Activated T-cell treated with anti-CD3 and anti-CD28 coated beads, Interleukin-2, amount 50 U/mL, for 24 hours (primary cell): ENCODE results near the gene SPOCD1.

Experiments used
- DNase-seq: peaks from one replicate; pipeline ENCODE4 v3.0.0-alpha.2; 2020
- H3K27ac Mint-ChIP-seq: 2 replicates; pipeline ENCODE4 v1.8.0; 2020; ENCODE audit warnings: mild to moderate bottlenecking, mixed read lengths
- H3K27me3 Mint-ChIP-seq: 2 replicates; pipeline ENCODE4 v1.8.0; 2020; ENCODE audit warnings: mixed read lengths
- H3K36me3 Mint-ChIP-seq: 2 replicates; pipeline ENCODE4 v1.8.0; 2020; ENCODE audit warnings: low read depth, mixed read lengths
- H3K4me1 Mint-ChIP-seq: 2 replicates; pipeline ENCODE4 v1.8.0; 2020; ENCODE audit warnings: low read depth, mixed read lengths
- H3K4me3 Mint-ChIP-seq: 2 replicates; pipeline ENCODE4 v1.8.0; 2020; ENCODE audit warnings: mild to moderate bottlenecking, moderate library complexity, mixed read lengths
- H3K9me3 Mint-ChIP-seq: 2 replicates; pipeline ENCODE4 v1.8.0; 2020; ENCODE audit warnings: mixed read lengths

The SPOCD1 gene

GRCh38 chr1:31758823-31759222, 57.0 kb downstream of the SPOCD1 start:
- H3K9me3 Mint-ChIP-seq, result no peaks in the 10 kb centered on the region
- peaks cover 32% of the 10 kb centered on the region for H3K27me3 Mint-ChIP-seq
- H3K27ac Mint-ChIP-seq, result no peak overlapping the region
- peaks cover 27% of the 10 kb centered on the region for H3K4me1 Mint-ChIP-seq
- no peak for DNase-seq
- H3K36me3 Mint-ChIP-seq, result no peaks in the 10 kb centered on the region
- no peak overlapping the region for H3K4me3 Mint-ChIP-seq

DNA sequence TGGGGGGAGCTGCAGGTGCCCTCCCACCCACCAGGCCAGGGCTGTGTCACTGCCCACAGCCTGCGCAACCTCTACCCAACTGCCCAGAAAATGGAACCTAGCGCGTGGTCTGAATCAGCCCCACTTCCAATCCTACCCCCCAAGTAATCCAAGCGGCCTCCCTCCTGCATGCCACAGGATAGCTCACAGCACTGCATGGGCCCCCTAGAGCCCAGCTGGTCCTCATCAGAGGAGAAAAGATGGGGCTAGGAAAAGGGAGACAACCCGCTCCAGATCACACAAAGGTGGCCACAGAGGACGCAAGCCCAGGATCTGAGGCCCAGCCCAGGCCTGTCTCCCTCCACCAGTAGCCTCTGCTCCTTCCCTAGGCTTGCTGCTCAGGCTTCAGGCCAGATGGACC, 57.8 kb downstream of the SPOCD1 start:
- no peak for DNase-seq
- H3K36me3 Mint-ChIP-seq, result no peaks in the 10 kb centered on the region
- H3K4me3 Mint-ChIP-seq, result no peak overlapping the region
- peaks cover 22% of the 10 kb centered on the region for H3K4me1 Mint-ChIP-seq
- peaks cover 26% of the 10 kb centered on the region for H3K27me3 Mint-ChIP-seq
- no peak overlapping the region for H3K27ac Mint-ChIP-seq
- no peaks in the 10 kb centered on the region for H3K9me3 Mint-ChIP-seq

DNA sequence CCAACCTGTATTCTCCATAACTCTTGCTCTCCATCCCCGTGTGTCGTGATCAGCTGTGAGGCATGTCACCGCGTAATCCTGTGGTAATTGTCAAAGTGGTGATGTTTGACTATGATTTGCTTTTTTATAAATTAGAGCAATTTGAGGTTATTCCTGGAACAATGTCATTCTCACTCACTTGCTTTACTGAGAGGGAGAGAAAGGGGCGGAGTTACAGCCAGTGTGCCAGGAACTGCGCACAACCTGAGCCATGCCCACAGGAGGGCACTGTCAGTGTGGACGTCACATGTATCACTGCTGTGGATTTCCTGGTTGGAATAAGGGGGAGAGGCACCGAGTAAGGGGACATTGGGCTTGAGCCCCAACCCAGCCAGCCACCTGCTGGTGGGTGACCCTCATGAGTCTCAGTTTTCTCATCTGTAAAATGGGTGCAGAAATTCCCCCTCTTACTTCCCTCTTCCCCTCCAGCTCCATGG, 58.6 kb downstream of the SPOCD1 start:
- Mint-ChIP-seq H3K4me3 (no peak overlapping the region), H3K27ac (no peak overlapping the region), H3K36me3 (no peaks in the 10 kb centered on the region), H3K4me1 (peaks cover 20% of the 10 kb centered on the region), H3K9me3 (no peaks in the 10 kb centered on the region), H3K27me3 (peaks cover 20% of the 10 kb centered on the region)
- no peak for DNase-seq

DNA sequence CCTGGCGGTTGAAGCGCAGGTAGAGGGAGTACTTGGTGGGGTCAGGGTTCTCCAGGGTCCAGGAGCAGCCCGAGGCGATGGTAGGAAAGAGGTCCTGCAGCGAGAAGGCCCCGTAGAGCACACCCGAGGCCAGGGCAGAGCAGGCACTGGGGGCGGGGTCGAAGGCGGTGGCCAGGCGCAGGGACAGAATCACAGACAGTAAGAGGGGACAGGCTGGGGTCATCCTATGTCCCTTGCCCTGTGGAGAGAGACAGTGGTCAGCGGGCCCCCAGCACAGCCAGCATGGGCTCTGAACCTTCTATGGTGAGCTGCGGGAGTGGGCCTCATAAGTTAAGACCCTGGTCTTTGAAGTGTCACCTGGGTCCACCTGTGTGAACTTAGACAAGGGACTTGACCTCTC, 59.2 kb downstream of the SPOCD1 start:
- H3K9me3 Mint-ChIP-seq, result no peaks in the 10 kb centered on the region
- peaks cover 13% of the 10 kb centered on the region for H3K27me3 Mint-ChIP-seq
- H3K4me1 Mint-ChIP-seq, result peaks cover 20% of the 10 kb centered on the region
- H3K4me3 Mint-ChIP-seq, result no peak overlapping the region
- H3K36me3 Mint-ChIP-seq, result no peaks in the 10 kb centered on the region
- no peak for DNase-seq
- no peak overlapping the region for H3K27ac Mint-ChIP-seq

- H3K27ac Mint-ChIP-seq, result no peak overlapping the region
- no peak overlapping the region for H3K4me3 Mint-ChIP-seq
- no peaks in the 10 kb centered on the region for H3K9me3 Mint-ChIP-seq
Observed at GRCh38 chr1:31755850-31756492, 59.9 kb downstream of the SPOCD1 start.

DNA sequence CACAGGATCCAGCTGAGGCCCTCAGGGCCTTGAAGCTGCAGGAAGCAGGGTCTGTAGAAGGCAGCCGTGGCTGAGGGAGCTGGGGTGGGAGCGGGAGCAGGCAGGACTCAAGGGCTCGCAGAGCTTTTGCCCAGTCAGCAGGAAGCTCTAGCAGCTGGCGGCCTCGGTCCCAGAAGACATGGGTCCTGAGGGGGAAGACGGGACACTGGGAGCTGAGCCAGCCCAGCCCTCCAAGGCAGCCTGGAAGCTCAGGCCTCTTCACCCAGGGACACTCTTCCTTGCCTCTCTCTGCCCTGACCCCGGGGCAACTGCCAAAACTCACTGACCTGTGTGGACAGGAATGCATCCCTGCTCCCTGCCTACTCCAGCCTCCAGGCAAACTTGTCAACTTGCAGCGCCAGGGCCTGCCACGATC, 60.6 kb downstream of the SPOCD1 start:
- H3K27me3 Mint-ChIP-seq, result peaks cover 10% of the 10 kb centered on the region
- peaks cover 23% of the 10 kb centered on the region for H3K4me1 Mint-ChIP-seq
- H3K36me3 Mint-ChIP-seq, result no peaks in the 10 kb centered on the region
- H3K4me3 Mint-ChIP-seq, result no peak overlapping the region
- no peak overlapping the region for H3K27ac Mint-ChIP-seq
- H3K9me3 Mint-ChIP-seq, result no peaks in the 10 kb centered on the region
- DNase-seq, result no peak

More at GRCh38 chr1:31755850-31756492, 59.9 kb downstream of the SPOCD1 start:
- H3K36me3 Mint-ChIP-seq, result no peaks in the 10 kb centered on the region
- peaks cover 10% of the 10 kb centered on the region for H3K27me3 Mint-ChIP-seq
- DNase-seq, result no peak
- peaks cover 19% of the 10 kb centered on the region for H3K4me1 Mint-ChIP-seq

DNA sequence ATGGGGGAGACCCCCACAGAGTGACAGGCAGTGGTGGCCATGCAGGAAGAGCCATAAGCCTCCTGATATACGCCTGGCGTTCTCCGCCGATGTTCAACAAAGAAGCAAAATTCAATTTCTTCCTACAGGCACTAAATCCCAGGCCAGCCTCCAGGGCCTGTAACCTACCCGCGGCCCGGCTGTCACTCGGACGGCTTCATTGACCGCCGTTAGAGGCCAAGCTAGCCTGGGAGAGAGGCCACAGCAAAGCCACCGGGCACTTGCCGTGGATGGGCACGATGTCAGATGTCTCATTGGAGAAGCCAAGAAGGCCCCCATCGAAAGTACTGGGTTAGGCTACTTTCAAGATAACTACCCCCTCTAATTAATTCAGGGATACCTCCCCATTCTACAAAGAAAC, 61.4 kb downstream of the SPOCD1 start:
- DNase-seq, result no peak
- peaks cover 20% of the 10 kb centered on the region for H3K4me1 Mint-ChIP-seq

DNA sequence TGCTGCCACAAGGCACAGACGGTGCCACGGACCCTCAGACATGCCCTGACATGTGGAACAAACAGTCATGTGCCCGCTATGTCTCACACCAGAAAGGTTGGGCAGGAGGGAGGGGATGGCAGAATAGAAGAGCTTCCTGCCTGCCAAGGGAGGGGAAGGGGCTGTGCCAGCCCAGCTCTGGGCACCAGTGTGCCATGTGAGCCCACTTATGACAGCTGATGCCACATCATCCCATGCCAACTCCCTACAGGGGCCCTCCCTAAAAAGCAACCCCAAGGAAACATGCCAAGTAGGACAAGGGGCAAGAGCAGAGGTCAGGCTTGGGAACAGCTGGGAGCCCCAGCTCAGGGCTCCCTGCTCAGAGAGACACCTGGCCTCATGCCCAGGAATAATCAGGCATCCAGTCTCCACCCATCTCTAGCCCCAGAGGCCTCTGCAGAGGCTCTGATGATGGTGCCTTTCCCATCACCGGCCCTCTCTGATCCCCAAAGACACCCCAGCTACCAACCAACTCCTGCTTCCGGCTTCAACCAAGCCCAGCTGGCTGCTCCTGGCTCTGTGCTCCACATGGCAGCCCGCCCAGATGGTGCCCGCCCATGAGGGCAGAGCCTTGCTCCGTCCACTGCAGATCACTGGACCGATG, 62.0 kb downstream of the SPOCD1 start:
- H3K4me3 Mint-ChIP-seq, result no peak overlapping the region
- no peak for DNase-seq
- no peaks in the 10 kb centered on the region for H3K36me3 Mint-ChIP-seq
- H3K4me1 Mint-ChIP-seq, result peaks cover 20% of the 10 kb centered on the region
- H3K27ac Mint-ChIP-seq, result no peak overlapping the region
- no peaks in the 10 kb centered on the region for H3K27me3 Mint-ChIP-seq
- H3K9me3 Mint-ChIP-seq, result no peaks in the 10 kb centered on the region

More for the DNA sequence above, 61.4 kb downstream of the SPOCD1 start:
- no peaks in the 10 kb centered on the region for H3K9me3 Mint-ChIP-seq
- no peaks in the 10 kb centered on the region for H3K36me3 Mint-ChIP-seq
- H3K27me3 Mint-ChIP-seq, result peaks cover 1% of the 10 kb centered on the region
- H3K27ac Mint-ChIP-seq, result no peak overlapping the region
- H3K4me3 Mint-ChIP-seq, result no peak overlapping the region

DNA sequence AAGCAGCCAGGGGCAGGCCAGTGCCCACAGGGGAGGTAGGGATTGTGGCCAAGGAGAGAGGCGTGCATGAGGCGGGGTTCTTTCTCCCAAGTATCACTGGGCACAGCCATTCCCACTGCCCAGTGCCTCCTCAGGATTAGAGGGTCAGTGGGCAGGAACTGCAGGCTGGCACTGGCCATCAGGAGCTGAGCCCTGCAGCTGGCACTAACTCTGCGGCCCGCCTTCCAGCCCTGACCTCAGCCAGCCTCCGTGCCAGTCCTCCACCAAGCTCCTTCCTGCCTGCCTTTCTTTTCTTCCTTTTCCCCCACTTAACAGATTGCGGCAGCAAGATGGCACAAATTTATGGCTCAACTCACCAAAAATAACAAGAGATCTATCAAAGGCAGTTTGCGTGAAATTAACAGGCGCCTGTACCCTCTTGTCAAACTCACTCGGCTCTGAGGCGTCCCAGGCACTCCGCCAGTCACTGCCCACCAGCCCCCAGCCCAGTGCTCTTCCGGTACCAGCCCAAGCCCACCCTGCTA, 62.8 kb downstream of the SPOCD1 start:
- Mint-ChIP-seq H3K27me3 (no peaks in the 10 kb centered on the region), H3K4me3 (no peak overlapping the region), H3K27ac (no peak overlapping the region), H3K4me1 (peaks cover 20% of the 10 kb centered on the region), H3K9me3 (no peaks in the 10 kb centered on the region), H3K36me3 (no peaks in the 10 kb centered on the region)
- DNase-seq, result no peak

DNA sequence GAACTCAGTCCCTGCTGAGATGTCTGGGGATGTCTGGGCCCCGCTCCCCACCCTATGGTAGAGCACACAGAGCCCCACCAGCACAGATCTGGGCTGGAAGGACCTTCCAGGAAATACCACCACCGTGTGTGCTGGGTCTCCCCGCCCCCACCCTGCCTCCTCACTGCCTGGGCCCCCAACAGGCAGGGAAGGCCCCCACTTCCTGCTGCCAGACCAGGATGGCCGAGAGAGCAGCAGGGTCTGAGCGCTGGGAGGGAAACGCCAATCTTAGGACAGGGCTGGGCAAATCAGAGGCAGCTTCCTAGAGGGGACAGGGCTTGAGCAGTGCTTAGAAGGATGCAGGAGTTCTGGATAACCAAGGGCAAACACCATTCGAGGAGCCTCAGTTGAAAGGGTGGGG, 63.6 kb downstream of the SPOCD1 start:
- H3K4me3 Mint-ChIP-seq, result no peak overlapping the region
- no peaks in the 10 kb centered on the region for H3K36me3 Mint-ChIP-seq
- H3K27ac Mint-ChIP-seq, result no peak overlapping the region
- H3K9me3 Mint-ChIP-seq, result no peaks in the 10 kb centered on the region
- DNase-seq, result no peak
- H3K27me3 Mint-ChIP-seq, result no peaks in the 10 kb centered on the region
- H3K4me1 Mint-ChIP-seq, result peaks cover 20% of the 10 kb centered on the region

DNA sequence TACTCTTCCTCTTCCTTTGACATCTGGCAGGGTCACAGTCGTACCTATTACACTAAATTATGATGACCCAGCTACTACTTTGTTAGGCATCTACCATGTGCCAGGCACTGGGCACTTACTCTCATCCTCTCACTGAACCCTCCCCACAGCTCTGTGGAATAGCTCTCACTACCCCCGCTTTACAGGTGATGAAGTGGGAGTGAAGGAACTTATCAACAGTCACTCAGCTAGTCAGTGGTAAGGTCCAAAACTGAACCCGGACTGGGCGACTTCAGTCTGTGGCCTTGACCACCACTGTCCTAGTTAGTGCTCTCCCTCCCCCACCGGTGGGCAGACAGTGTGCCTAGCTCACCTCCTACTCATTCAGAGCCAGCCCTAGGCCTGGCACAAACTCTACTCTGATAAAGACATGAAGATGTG, 64.0 kb downstream of the SPOCD1 start:
- DNase-seq, result no peak
- Mint-ChIP-seq H3K4me1 (peaks cover 20% of the 10 kb centered on the region), H3K9me3 (no peaks in the 10 kb centered on the region), H3K4me3 (no peak overlapping the region), H3K27ac (no peak overlapping the region), H3K36me3 (no peaks in the 10 kb centered on the region), H3K27me3 (no peaks in the 10 kb centered on the region)

DNA sequence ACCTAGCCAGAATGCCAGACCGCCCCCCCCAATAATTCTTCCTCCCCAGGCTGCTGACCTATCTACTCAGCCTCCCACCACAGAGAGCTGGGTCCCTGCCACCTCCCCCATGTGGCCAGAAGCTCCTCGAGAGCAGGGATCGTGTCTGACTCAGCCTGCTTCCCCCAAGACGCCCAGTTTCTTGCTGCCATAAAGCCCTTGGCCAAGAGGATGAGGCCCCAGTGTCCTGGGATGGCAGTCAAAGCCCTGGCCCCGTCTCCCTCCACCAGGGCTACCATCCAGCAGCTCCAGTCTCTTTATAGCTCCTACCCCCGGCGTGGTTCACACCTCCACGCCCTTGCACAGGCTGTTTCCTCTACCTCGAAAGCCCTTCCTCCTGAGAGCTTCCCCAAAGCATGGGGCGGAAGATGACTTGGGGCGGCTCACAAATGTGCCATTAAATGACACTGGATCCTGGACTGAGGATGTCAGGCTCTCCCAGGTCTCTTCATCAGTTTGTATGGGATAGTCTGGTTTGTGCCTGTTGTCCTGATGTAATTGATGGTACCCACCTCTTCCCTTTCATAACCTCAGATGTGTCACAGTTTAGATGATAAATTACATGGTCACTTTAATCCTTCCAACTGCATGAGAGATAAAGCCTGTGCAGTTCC, 64.8 kb downstream of the SPOCD1 start:
- Mint-ChIP-seq H3K9me3 (no peaks in the 10 kb centered on the region), H3K27ac (no peak overlapping the region), H3K4me1 (peaks cover 20% of the 10 kb centered on the region), H3K27me3 (no peaks in the 10 kb centered on the region), H3K36me3 (no peaks in the 10 kb centered on the region), H3K4me3 (no peak overlapping the region)
- DNase-seq, result no peak

GRCh38 chr1:31749785-31750735, 65.8 kb downstream of the SPOCD1 start:
- no peak overlapping the region for H3K27ac Mint-ChIP-seq
- no peaks in the 10 kb centered on the region for H3K36me3 Mint-ChIP-seq
- no peak for DNase-seq
- H3K9me3 Mint-ChIP-seq, result no peaks in the 10 kb centered on the region
- H3K4me1 Mint-ChIP-seq, result peaks cover 20% of the 10 kb centered on the region
- H3K27me3 Mint-ChIP-seq, result no peaks in the 10 kb centered on the region
- no peak overlapping the region for H3K4me3 Mint-ChIP-seq

DNA sequence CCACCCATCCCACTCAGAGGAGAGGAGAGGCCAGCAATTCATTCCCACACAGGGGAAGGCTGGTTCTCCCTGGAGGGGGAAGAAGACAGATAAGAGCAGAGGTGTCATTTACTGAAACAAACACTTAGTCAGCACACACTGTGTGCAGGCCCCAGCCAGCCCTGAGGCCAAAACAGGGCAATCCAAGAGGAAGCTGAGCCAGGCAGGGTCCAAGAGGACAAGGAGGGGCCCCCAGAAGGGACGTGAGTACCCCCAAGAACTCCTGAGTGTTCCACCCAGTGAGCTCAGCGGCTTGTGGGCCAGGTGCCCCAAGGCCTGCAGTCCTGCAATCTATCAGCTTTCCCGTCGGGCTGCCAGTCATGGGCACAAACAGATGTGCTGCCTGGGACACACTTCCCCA, 67.5 kb downstream of the SPOCD1 start:
- no peak for DNase-seq
- Mint-ChIP-seq H3K4me1 (peaks cover 20% of the 10 kb centered on the region), H3K4me3 (no peak overlapping the region), H3K27ac (no peak overlapping the region), H3K27me3 (no peaks in the 10 kb centered on the region), H3K36me3 (no peaks in the 10 kb centered on the region), H3K9me3 (no peaks in the 10 kb centered on the region)
